Measurements from ENCODE around the gene DOCK2.

Gene DOCK2

GRCh38 chr5:169691471-169691870, 54.4 kb downstream of the DOCK2 start:
- no peak for DNase-seq (ENCODE audit: extremely low read depth, low read depth)
- TF ChIP-seq CTCF (IDR thresholded peaks at IDR 0.05; ENCODE audit: low read depth, low read length): no peak

GRCh38 chr5:169694091-169694625, 57.1 kb downstream of the DOCK2 start:
- DNase-seq (ENCODE audit: extremely low read depth, low read depth): no peak
- TF ChIP-seq CTCF (IDR thresholded peaks at IDR 0.05; ENCODE audit: low read depth, low read length): no peak

- DNase-seq (ENCODE audit: extremely low read depth, low read depth): no peak
- TF ChIP-seq CTCF (IDR thresholded peaks at IDR 0.05; ENCODE audit: low read depth, low read length): no peak
Measured at GRCh38 chr5:169695025-169695625, 58.0 kb downstream of the DOCK2 start.

GRCh38 chr5:169695919-169696490, 58.9 kb downstream of the DOCK2 start:
- TF ChIP-seq CTCF (IDR thresholded peaks at IDR 0.05; ENCODE audit: low read depth, low read length): no peak
- peak; percentile 94 for DNase-seq (ENCODE audit: extremely low read depth, low read depth)

- DNase-seq (ENCODE audit: extremely low read depth, low read depth): no peak
- TF ChIP-seq CTCF (IDR thresholded peaks at IDR 0.05; ENCODE audit: low read depth, low read length): no peak
Measured at GRCh38 chr5:169696621-169697510, 59.8 kb downstream of the DOCK2 start.

- DNase-seq (ENCODE audit: extremely low read depth, low read depth): no peak
- no peak for TF ChIP-seq CTCF (IDR thresholded peaks at IDR 0.05; ENCODE audit: low read depth, low read length)
Measured at GRCh38 chr5:169697511-169697890, 60.4 kb downstream of the DOCK2 start.

- DNase-seq (ENCODE audit: extremely low read depth, low read depth): no peak
- TF ChIP-seq CTCF (IDR thresholded peaks at IDR 0.05; ENCODE audit: low read depth, low read length): no peak
Measured at GRCh38 chr5:169697976-169698375, 60.9 kb downstream of the DOCK2 start.
